IMR-90 (cell line): ENCODE results near the gene EPS8.
A peak's percentile ranks its signal among the peaks of the same experiment; 100 is the strongest.

Experiments used
- POLR2A ChIP-seq: IDR thresholded peaks from 2 replicates; pipeline ENCODE4 v1.6.1; 2012; ENCODE audit warnings: mild to moderate bottlenecking, low read depth, low read length
- TF ChIP-seq, protein P1 (sequence below): conservative IDR thresholded peaks from 2 replicates; pipeline ENCODE4 v1.5.1; 2012; ENCODE audit warnings: mild to moderate bottlenecking, low read depth, low read length, improper control_type of control experiment

- TF ChIP-seq, protein P1, sequence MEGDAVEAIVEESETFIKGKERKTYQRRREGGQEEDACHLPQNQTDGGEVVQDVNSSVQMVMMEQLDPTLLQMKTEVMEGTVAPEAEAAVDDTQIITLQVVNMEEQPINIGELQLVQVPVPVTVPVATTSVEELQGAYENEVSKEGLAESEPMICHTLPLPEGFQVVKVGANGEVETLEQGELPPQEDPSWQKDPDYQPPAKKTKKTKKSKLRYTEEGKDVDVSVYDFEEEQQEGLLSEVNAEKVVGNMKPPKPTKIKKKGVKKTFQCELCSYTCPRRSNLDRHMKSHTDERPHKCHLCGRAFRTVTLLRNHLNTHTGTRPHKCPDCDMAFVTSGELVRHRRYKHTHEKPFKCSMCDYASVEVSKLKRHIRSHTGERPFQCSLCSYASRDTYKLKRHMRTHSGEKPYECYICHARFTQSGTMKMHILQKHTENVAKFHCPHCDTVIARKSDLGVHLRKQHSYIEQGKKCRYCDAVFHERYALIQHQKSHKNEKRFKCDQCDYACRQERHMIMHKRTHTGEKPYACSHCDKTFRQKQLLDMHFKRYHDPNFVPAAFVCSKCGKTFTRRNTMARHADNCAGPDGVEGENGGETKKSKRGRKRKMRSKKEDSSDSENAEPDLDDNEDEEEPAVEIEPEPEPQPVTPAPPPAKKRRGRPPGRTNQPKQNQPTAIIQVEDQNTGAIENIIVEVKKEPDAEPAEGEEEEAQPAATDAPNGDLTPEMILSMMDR: peak; percentile 28; the same call in 1 of the 2 replicates
- TF ChIP-seq POLR2A: no peak
Measured at GRCh38 chr12:15592934-15593333, 196.3 kb downstream of the EPS8 start.
